HCT116 (cell line): ENCODE data around the gene MAP3K5.

Source experiments
- CTCF ChIP-seq, 3 experiments: fragments of 200-600 bp in 1 of 3; sonication (generic) in 1 of 3; IDR thresholded peaks in 2 of 3; conservative IDR thresholded peaks in 1 of 3; 2 replicates each; pipeline ENCODE4 v1.5.1; 2012 to 2017; ENCODE audit warnings: low read depth in 2 of 3, low read length in 2 of 3, antibody characterized with exemption in 1 of 3, borderline replicate concordance in 1 of 3, control low read depth in 1 of 3, mild to moderate bottlenecking in 1 of 3, mixed read lengths in 1 of 3, mixed run types in 1 of 3, moderate library complexity in 1 of 3; ENCODE audit not compliant: insufficient read depth in 1 of 3
- EZH2 ChIP-seq: fragments of 200-600 bp; sonication (generic); IDR thresholded peaks from 2 replicates; pipeline ENCODE4 v1.6.1; 2017; ENCODE audit warnings: antibody characterized with exemption, mixed run types
- MAX ChIP-seq: IDR thresholded peaks from 2 replicates; pipeline ENCODE4 v1.6.1; 2012
- POLR2A ChIP-seq: IDR thresholded peaks from 2 replicates; pipeline ENCODE4 v1.7.0; 2011; ENCODE audit warnings: borderline replicate concordance; ENCODE audit not compliant: insufficient read depth, insufficient read length; ENCODE audit errors: extremely low read depth
- POLR2AphosphoS5 ChIP-seq: IDR thresholded peaks from 2 replicates; pipeline ENCODE4 v1.6.1; 2011; ENCODE audit warnings: mild to moderate bottlenecking, low read depth, low read length, moderate library complexity
- REST ChIP-seq: IDR thresholded peaks from 2 replicates; pipeline ENCODE4 v1.6.1; 2012; ENCODE audit warnings: low read depth
- YY1 ChIP-seq: IDR thresholded peaks from 2 replicates; pipeline ENCODE4 v1.6.1; 2011; ENCODE audit warnings: low read length, low read depth, moderate library complexity, mild to moderate bottlenecking; ENCODE audit not compliant: insufficient replicate concordance; ENCODE audit errors: extremely low read depth
- ZBTB33 ChIP-seq: IDR thresholded peaks from 2 replicates; pipeline ENCODE4 v1.6.1; 2011; ENCODE audit warnings: mild to moderate bottlenecking, low read length, moderate library complexity; ENCODE audit not compliant: insufficient replicate concordance; ENCODE audit errors: extremely low read depth
- ZNF274 ChIP-seq: fragments of 200-500 bp; sonication (Bioruptor generic); IDR thresholded peaks from 2 replicates; pipeline ENCODE4 v1.6.1; 2014; ENCODE audit warnings: mild to moderate bottlenecking, low read depth, low read length, inconsistent platforms

- TF ChIP-seq POLR2A (no peak), EZH2 (no peak), CTCF (IDR thresholded peaks at IDR 0.05 in 2 of 3, conservative IDR thresholded peaks at IDR 0.05 in 1 of 3; ENCODE audit: borderline replicate concordance in 1 of 3, insufficient read depth in 1 of 3, low read depth in 2 of 3, low read length in 2 of 3) (no peak), ZBTB33 (no peak), ZNF274 (no peak), POLR2AphosphoS5 (no peak), REST (no peak), MAX (no peak), YY1 (no peak)
Measured at GRCh38 chr6:136598048-136598447, 194.2 kb downstream of the MAP3K5 start.
